Astrocyte (in vitro differentiated cells and primary cell): ENCODE measurements around the gene FTO. TPM values are rescaled to one million over a fixed set of nuclear protein-coding genes. Genes with fewer than 3 reads are reported as not detected.

Experiments
- DNase-seq: peaks from one replicate; pipeline ENCODE4 v3.0.0-alpha.2; 2010; ENCODE audit warnings: low read depth
- FAIRE-seq: peaks from 2 replicates; lab custom pipeline; 2011; peaks lifted over from hg19 to GRCh38; lab: Jason Lieb, UNC
- H2AFZ ChIP-seq: 2 replicates; pipeline ENCODE4 v1.6.0; 2012; ENCODE audit warnings: low read depth, low read length, inconsistent platforms
- H3K27ac ChIP-seq: 2 replicates; pipeline ENCODE4 v1.5.1; 2011; ENCODE audit warnings: low read depth, low read length, inconsistent platforms
- H3K27me3 ChIP-seq: 2 replicates; pipeline ENCODE4 v1.6.0; 2011; ENCODE audit warnings: low read length, inconsistent platforms; ENCODE audit not compliant: insufficient read depth
- H3K36me3 ChIP-seq: 2 replicates; pipeline ENCODE4 v1.5.1; 2011; ENCODE audit warnings: low read length, inconsistent platforms; ENCODE audit not compliant: insufficient read depth
- H3K4me1 ChIP-seq: 2 replicates; pipeline ENCODE4 v1.5.1; 2011; ENCODE audit warnings: low read length, inconsistent platforms; ENCODE audit not compliant: insufficient read depth
- H3K4me2 ChIP-seq: 2 replicates; pipeline ENCODE4 v1.6.0; 2012; ENCODE audit warnings: low read length, inconsistent platforms
- H3K4me3 ChIP-seq: 2 replicates; pipeline ENCODE4 v1.5.1; 2011; ENCODE audit warnings: low read depth, mild to moderate bottlenecking, low read length, inconsistent platforms; ENCODE audit not compliant: insufficient read depth
- H3K79me2 ChIP-seq: 2 replicates; pipeline ENCODE4 v1.6.0; 2012; ENCODE audit warnings: mild to moderate bottlenecking, low read length, inconsistent platforms; ENCODE audit not compliant: insufficient read depth
- H3K9ac ChIP-seq: 2 replicates; pipeline ENCODE4 v1.6.0; 2012; ENCODE audit warnings: mild to moderate bottlenecking, low read length, inconsistent platforms
- H3K9me3 ChIP-seq: 2 replicates; pipeline ENCODE4 v1.5.1; 2012; ENCODE audit warnings: low read depth, mild to moderate bottlenecking, low read length, inconsistent platforms; ENCODE audit not compliant: insufficient read depth
- H4K20me1 ChIP-seq: 2 replicates; pipeline ENCODE4 v1.6.0; 2012; ENCODE audit warnings: low read length, inconsistent platforms; ENCODE audit not compliant: insufficient read depth
- H3K27ac Mint-ChIP-seq: one replicate; pipeline ENCODE4 v1.8.0; 2021; ENCODE audit warnings: mild to moderate bottlenecking, mixed read lengths; ENCODE audit not compliant: unreplicated experiment
- H3K27me3 Mint-ChIP-seq: one replicate; pipeline ENCODE4 v1.8.0; 2021; ENCODE audit warnings: low read depth, mixed read lengths; ENCODE audit not compliant: unreplicated experiment
- H3K36me3 Mint-ChIP-seq: one replicate; pipeline ENCODE4 v1.8.0; 2021; ENCODE audit warnings: low read depth, mixed read lengths; ENCODE audit not compliant: unreplicated experiment
- H3K4me1 Mint-ChIP-seq: one replicate; pipeline ENCODE4 v1.8.0; 2021; ENCODE audit warnings: low read depth, mixed read lengths; ENCODE audit not compliant: unreplicated experiment
- H3K4me3 Mint-ChIP-seq: one replicate; pipeline ENCODE4 v1.8.0; 2021; ENCODE audit warnings: mild to moderate bottlenecking, moderate library complexity, mixed read lengths; ENCODE audit not compliant: unreplicated experiment
- H3K9me3 Mint-ChIP-seq: one replicate; pipeline ENCODE4 v1.8.0; 2021; ENCODE audit warnings: mild to moderate bottlenecking, mixed read lengths; ENCODE audit not compliant: unreplicated experiment
- CTCF ChIP-seq: IDR thresholded peaks from 2 replicates; pipeline ENCODE4 v1.5.1; 2011; ENCODE audit warnings: low read depth, mild to moderate bottlenecking, inconsistent platforms, low read length, moderate library complexity; ENCODE audit not compliant: insufficient read depth
- EZH2 ChIP-seq: IDR thresholded peaks from 2 replicates; pipeline ENCODE4 v1.6.1; 2012; ENCODE audit warnings: mild to moderate bottlenecking, low read length, inconsistent platforms; ENCODE audit not compliant: insufficient read depth
- total RNA-seq: library from RNA; stranded (reverse); gene quantifications from 2 replicates; pipeline ENCODE4 v1.2.1, GENCODE V29; 2021

Gene FTO
- total RNA-seq, 1 donor from 2014 or later = 73.1 TPM

GRCh38 chr16:53822936-53823529, 119.1 kb downstream of the FTO start:
- no peaks in the 10 kb centered on the region for H3K9me3 ChIP-seq
- H3K4me3 Mint-ChIP-seq = no peak overlapping the region
- H3K9me3 Mint-ChIP-seq = no peaks in the 10 kb centered on the region
- H3K79me2 ChIP-seq = no peaks in the 10 kb centered on the region
- H3K27me3 ChIP-seq = no peaks in the 10 kb centered on the region
- no peak overlapping the region for H3K9ac ChIP-seq
- no peaks in the 10 kb centered on the region for H4K20me1 ChIP-seq
- DNase-seq (peak; percentile 52), FAIRE-seq (peak; percentile 72)
- H3K4me2 ChIP-seq = peak overlapping the region; percentile 21
- no peaks in the 10 kb centered on the region for H3K27me3 Mint-ChIP-seq
- no peaks in the 10 kb centered on the region for H3K36me3 ChIP-seq
- peaks cover 19% of the 10 kb centered on the region for H3K4me1 Mint-ChIP-seq
- H3K4me1 ChIP-seq = peaks cover 18% of the 10 kb centered on the region
- H3K36me3 Mint-ChIP-seq = peaks cover 11% of the 10 kb centered on the region
- no peak overlapping the region for H3K27ac Mint-ChIP-seq
- H3K4me3 ChIP-seq = no peak overlapping the region
- no peak overlapping the region for H2AFZ ChIP-seq
- no peak for TF ChIP-seq EZH2
- TF ChIP-seq CTCF = no peak
- H3K27ac ChIP-seq = peak overlapping the region; percentile 66

GRCh38 chr16:53826658-53827057, 122.7 kb downstream of the FTO start:
- H3K4me3 Mint-ChIP-seq = no peak overlapping the region
- FAIRE-seq = no peak
- H3K36me3 Mint-ChIP-seq = peaks cover 16% of the 10 kb centered on the region

More at GRCh38 chr16:53826658-53827057, 122.7 kb downstream of the FTO start:
- no peak overlapping the region for H3K4me3 ChIP-seq
- H3K27me3 Mint-ChIP-seq = no peaks in the 10 kb centered on the region
- H3K9me3 ChIP-seq = no peaks in the 10 kb centered on the region
- peaks cover 14% of the 10 kb centered on the region for H3K4me1 Mint-ChIP-seq
- H3K27me3 ChIP-seq = no peaks in the 10 kb centered on the region
- peaks cover 25% of the 10 kb centered on the region for H3K4me1 ChIP-seq
- no peak overlapping the region for H3K27ac Mint-ChIP-seq
- TF ChIP-seq CTCF = no peak
- no peak for TF ChIP-seq EZH2
- no peak overlapping the region for H3K9ac ChIP-seq
- H4K20me1 ChIP-seq = peaks cover 6% of the 10 kb centered on the region
- H3K9me3 Mint-ChIP-seq = peaks cover 2% of the 10 kb centered on the region
- H3K79me2 ChIP-seq = peaks cover 9% of the 10 kb centered on the region
- no peaks in the 10 kb centered on the region for H3K36me3 ChIP-seq
- no peak overlapping the region for H3K27ac ChIP-seq
- H3K4me2 ChIP-seq = no peak overlapping the region
- DNase-seq = no peak
- H2AFZ ChIP-seq = no peak overlapping the region
